GM10266 (cell line): Measurements from ENCODE around the gene KREMEN1.

Source experiments
- DNase-seq: peaks from one replicate; pipeline ENCODE4 v3.0.0; 2012; ENCODE audit errors: extremely low spot score
- CTCF ChIP-seq: IDR thresholded peaks from 2 replicates; pipeline ENCODE4 v1.5.1; 2012; ENCODE audit warnings: mild to moderate bottlenecking, low read depth; ENCODE audit not compliant: control insufficient read depth, insufficient read depth; ENCODE audit errors: missing control alignments

Gene KREMEN1, protein sequence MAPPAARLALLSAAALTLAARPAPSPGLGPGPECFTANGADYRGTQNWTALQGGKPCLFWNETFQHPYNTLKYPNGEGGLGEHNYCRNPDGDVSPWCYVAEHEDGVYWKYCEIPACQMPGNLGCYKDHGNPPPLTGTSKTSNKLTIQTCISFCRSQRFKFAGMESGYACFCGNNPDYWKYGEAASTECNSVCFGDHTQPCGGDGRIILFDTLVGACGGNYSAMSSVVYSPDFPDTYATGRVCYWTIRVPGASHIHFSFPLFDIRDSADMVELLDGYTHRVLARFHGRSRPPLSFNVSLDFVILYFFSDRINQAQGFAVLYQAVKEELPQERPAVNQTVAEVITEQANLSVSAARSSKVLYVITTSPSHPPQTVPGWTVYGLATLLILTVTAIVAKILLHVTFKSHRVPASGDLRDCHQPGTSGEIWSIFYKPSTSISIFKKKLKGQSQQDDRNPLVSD

DNA sequence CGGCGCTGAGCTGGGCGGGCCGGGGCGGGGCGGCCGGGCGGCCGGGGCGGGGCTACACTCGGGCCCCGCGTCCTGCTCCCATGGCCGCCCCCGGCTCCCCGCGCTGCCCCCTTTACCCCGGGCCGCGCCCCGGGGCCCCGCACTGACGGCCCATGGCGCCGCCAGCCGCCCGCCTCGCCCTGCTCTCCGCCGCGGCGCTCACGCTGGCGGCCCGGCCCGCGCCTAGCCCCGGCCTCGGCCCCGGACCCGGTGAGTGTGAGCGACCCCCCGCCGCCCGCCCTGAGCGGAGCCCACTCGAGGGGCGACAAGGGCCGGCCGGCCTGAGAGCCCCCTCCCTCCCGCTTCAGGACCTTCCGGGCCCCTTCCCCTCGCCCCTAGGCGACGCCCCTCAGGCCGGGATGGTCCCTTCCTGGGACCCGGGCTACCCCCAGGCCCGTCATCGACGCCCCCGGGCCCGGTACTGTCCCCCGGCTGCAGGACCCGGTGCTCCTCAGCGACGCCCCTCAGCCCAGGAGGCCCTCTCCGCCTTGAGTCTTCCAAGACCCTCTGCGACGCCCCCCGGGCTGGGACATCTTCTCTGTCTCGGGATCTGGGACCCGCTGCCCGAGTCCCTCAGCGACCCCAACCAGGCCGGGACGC lies at the start of gene KREMEN1:
TSS of gene KREMEN1 (plus strand) at position 57 of the 639 bp plus-strand sequence. CDS start at position 153, 96 bp downstream.
- DNase-seq = no peak
- no peak for TF ChIP-seq CTCF

DNA sequence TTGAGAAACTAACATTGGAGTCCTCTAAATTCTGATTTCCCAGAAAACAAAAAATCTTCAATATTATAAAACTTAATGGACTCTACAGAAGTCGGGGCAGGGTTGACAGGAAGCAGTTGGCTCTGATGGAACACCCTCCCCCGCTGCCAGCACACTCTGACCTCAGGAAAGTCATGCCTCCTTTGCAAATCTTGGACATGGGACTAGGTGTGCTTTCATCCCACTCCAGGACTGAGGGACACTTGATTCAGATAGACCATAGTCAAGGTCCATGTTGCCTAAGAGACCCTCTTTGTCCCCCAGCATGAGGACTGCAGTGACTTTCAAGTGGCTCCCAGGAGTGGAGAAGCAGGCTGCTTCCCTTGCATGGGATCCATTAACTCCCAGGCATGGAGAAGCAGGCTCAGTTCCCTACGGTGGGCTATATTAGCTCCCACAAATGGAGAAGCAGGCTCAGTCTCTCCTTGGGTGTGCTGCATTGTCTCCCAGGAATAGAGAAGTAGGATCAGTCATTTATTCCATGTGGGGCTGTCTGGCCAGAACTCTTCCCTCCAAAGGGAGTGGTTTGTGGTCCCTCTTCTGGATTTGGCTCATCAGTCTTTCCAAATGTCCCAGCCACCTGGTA lies 49.6 kb upstream of the KREMEN1 start:
- no peak for TF ChIP-seq CTCF
- DNase-seq = no peak

DNA sequence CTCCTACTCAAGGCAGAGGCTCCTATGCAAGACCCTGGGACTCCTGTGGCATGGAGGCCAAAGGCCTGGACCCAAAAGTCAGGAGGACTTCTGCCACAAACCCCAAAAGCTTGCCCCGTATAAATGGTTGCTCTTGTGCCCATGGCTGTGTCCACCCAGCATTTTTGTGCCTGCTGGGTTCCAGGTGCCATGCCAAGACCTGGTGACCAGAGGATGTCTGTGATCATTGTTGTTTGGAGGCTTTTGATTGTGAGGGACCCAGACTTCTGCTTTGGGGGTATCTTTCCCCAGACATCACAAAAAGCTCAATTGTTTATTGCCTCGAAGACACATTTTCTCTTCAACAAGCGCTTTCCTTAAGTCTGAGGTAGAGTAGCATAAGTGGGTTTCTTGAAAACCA lies 46.3 kb upstream of the KREMEN1 start:
- DNase-seq = no peak
- no peak for TF ChIP-seq CTCF

DNA sequence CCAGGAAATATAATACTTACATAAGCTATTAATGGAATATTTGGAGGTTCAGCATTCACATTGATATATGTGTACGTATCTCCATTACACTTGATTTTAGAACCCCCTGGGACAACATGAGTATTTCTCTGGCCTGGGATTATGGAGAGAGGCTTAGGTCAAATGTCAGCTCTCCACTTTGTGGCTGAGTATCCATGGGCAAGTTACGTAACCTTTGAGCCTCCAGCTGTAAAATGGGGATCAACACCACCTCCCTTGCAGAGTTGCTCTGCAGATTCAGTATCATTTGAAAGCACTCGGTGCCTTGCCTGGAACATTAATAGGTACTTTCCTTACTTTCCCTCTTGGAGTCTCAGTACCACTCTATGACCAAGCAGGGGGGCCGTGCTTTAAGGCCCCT lies 44.4 kb upstream of the KREMEN1 start:
- DNase-seq = no peak
- TF ChIP-seq CTCF = no peak

GRCh38 chr22:29029202-29030000 lies 43.4 kb upstream of the KREMEN1 start:
- no peak for TF ChIP-seq CTCF
- DNase-seq = no peak

- TF ChIP-seq CTCF = no peak
Observed at GRCh38 chr22:29030016-29030617, 42.7 kb upstream of the KREMEN1 start.

More at GRCh38 chr22:29030016-29030617, 42.7 kb upstream of the KREMEN1 start:
- DNase-seq = no peak
